HG03571 (cell line): ENCODE measurements around the gene ROBO4.

Experiments used
- ATAC-seq: cut with Tn5 transposase; IDR thresholded peaks from one replicate; pipeline ENCODE4 v1.9.1; 2021; ENCODE audit not compliant: unreplicated experiment

Gene ROBO4

DNA sequence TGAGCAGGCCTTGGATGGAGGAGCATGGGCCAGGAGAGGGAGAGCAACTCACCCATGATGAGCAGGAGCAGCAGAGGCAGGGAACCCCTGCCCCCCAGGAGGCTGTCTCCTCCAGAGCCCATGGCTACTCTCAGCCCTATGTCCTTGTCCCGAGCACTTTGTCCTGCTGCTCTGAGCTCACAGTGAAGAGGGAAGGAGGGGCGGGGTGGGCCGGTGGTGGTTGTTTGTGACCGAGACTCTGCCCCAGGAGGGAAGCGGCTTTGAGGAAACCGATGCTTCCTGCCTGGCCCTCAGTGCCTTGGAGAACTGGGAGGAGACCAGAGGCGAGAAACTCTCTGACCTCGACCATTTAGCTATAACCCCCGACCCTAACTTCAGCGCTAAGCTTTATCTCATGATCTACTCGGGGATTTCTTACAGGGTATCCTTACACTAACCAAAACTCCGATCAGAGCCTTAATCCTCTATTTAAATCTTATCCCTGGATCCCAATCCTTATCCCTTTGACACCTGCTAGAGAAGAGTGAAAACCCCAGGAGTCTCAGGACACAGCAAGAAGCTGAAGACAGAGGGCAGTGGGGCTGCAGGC lies at the start of gene ROBO4:
Gene ROBO4 (minus strand): TSS at position 192 of the 589 bp plus-strand sequence. CDS start 70 bp downstream, at position 122.
- ATAC-seq: no peak

DNA sequence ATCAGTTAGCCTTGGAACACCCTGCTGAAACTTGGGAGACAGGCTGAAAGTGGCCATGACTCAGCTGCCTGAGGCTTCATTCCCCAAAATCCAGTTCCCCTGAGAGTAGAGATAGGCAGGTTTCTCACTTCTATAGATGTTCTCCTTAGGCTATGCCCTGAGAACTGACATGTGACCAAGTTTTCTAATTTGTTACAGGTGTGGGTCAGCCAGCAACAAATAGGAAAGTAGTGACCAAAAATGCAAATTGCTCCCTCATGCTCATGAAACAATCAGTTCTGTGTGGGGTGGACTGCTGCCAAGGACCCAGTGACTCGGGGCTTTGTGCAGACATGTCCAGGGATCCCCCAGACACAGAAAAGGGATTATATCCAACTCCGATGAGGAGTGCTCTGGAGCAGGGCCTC lies 49.1 kb upstream of the ROBO4 start:
- no peak for ATAC-seq

DNA sequence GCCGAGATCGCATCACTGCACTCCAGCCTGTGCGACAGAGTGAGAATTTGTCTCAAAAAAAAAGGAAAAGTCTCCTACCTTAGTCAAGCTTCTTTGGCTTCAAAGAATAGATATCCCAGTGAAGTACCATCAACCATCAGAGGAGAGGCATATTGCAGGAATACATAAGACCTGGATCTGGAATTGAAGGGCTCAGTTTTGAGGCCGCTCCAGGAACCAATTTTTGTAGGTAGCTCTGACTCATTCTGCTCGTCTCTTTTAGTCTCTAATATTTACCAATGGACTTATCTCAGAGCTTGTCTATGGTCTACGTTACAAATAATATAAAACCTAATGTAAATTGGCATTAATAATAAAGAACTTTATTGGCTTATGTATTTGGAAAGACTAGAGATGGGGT lies 48.2 kb upstream of the ROBO4 start:
- ATAC-seq: no peak

DNA sequence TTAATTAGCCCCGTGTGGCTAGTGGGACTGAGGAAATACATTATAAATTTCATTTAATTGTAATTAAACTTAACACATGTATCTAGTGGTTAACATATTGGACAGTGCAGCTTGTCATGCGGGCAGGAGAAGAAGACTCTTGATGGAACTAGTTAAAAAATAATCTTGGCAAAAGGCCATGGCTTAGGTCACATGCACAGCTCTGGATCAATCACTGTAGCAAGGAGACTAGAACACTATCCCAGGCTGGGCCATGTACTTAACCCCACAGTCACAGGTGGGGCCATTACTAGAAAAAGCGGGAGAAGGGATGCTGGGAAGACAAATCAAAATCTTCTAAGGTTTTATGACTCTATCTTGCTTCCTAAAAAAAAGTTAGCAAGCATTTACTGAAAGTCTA lies 46.9 kb upstream of the ROBO4 start:
- no peak for ATAC-seq

DNA sequence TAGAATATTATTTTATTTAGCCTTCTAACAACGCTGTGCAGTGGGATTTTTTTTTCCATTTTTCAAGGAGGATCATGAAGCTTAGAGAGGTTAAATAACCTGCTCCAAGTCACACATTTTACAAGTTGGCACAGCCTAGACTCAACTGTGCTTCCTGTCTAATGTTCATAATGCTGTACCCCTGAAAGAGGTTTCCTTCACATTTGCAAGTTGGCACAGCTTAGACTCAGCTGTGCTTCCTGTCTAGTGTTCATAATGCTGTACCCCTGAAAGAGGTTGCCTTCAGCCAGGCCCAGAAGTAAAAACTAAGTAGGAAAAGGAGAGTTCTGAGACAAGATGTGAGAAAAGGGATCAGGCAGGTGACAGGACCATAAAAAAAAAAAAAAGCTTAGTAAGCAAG lies 46.1 kb upstream of the ROBO4 start:
- ATAC-seq: no peak

DNA sequence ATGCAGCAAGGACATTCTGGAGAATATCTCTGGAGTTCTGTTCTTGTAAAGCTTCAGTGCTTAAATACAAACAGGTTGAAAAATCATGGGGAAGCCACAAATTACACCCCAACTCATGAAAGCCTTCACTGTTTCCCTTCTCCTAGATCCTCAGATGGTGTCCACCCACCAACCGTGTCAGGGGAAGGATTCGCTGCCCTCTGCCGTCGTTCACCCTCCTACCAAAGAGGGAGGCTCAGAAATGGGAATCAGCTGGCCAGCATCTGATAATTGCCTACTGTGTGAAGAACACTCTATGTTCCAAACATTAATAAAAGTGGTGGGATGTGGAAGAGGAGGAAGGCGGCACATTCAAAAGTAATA lies 45.6 kb upstream of the ROBO4 start:
- ATAC-seq: no peak

DNA sequence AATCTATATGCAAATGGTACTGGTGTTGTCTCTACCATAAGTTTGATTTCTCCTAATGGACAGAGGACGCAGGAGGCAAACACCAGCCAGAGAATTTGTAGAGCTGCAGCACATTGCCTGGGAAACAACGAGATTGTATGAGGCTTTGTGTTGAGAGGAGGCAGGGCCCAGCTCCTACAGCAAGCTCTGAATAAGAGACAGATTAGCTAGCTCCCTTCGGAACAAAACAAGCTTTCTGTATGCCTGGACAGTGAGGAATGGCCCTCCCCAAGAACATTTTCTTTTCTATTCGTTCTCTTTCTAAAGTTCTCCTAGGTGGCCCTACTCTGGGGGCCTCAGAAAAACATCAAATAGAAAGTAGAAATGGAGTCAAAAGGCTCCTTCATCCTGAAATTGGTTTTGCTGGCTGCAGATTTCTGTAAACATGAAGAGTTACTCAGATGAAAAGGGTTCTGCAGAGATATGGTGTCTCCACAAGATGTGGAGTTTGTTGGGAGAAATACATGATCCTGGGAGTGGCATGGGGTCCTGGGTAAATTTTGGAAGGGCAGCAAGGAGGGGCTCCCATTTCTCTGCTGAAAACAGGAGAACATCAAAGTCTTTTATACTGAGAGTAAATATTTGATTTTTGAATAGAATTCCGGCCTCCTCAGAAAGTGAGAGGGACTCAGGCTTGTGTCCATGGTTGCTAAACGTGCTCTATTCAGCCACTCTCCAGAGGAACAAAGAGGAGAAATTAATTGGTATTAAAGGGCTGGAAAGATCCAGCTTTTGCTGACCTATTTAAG lies 45.0 kb upstream of the ROBO4 start:
- no peak for ATAC-seq

DNA sequence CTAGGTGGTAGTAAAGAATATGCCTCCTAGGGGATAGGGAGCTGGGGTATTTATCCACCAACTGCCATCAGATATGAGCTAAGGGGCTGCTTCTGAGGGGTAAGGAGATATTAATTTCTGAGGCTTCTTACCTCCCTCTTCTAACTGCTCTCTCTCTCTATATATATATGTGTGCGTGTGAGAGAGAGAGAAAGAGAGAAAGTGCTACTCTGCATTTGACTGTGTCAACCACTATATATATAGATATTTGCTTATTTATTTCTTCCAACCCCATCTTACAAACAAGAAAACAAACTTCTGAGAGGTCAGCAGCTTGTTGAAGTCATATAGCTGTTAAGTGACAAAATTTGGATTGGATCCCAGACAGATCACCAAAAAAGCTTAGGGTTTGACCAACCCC lies 44.0 kb upstream of the ROBO4 start:
- no peak for ATAC-seq

DNA sequence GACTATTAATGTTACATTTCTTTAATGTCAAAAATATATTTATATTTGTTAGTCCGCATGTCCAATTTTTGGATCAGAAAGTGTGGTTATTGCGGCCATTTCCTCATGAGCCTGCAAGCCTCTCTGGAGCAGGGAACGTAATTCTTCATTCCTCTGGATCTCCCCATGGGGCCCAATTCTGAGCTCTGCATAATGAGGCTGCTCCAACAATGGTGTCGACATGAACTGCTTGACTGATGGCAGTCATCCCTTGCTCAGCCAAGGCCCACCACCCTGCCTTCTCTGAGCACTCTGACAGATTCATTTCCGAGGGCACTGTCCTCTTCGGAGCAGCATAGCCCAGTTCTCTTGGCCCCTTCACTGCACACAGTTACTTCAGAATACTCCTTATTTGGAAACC lies 41.3 kb upstream of the ROBO4 start:
- no peak for ATAC-seq

DNA sequence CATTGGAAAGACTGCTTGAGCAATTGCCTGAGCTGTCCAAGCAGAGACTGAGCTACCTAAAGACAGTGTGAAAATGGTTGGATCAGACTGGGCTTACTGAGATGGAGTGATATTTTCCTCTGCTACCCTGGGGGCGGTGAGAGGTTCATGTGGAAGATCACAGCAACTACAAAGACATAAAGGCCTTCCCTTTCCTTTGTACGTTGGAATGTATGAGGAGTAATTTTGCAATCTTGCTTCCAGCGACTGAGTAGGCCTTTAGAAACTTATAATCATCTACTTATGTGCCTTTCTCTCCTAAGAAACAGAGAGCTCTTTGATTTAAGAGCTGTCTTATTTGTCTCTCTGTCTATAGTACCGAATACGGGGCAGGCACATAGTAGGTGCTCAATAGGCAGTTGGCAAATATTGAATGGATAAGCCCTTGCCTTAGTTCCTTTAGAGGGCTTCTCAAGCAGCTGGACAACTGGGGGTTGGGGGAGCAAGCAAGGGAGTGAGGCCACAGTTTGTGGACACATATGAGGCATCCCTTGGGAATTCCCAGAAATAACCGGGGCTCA lies 40.6 kb upstream of the ROBO4 start:
- ATAC-seq: no peak

DNA sequence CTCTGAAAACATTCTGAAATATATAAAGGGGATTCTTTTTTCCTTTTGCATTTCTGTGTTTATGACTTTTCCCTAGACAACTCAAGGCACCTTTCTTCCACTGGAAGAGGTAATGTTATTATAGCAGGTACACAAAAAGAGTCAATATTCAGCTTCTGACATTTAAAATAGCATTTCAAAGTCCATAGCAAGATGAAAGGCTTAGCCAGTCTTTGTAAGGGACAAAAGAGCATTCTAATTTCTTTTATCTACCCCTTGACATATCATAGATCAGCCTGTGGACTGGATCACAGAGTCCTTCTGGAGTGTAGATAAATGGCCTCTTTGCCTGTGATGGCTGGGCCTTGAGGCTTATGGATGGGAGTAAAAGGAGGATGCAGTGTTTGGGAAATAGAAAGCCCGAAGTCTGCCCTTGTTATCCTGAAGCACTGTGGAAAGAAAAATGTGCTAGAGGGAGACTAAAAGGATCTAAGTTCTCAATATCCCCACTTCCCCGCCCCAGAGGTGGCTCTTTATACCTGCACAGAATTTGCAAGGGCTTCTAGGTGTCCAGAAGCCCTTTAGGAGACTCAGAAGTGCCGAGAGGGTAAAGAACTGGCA lies 39.8 kb upstream of the ROBO4 start:
- no peak for ATAC-seq

DNA sequence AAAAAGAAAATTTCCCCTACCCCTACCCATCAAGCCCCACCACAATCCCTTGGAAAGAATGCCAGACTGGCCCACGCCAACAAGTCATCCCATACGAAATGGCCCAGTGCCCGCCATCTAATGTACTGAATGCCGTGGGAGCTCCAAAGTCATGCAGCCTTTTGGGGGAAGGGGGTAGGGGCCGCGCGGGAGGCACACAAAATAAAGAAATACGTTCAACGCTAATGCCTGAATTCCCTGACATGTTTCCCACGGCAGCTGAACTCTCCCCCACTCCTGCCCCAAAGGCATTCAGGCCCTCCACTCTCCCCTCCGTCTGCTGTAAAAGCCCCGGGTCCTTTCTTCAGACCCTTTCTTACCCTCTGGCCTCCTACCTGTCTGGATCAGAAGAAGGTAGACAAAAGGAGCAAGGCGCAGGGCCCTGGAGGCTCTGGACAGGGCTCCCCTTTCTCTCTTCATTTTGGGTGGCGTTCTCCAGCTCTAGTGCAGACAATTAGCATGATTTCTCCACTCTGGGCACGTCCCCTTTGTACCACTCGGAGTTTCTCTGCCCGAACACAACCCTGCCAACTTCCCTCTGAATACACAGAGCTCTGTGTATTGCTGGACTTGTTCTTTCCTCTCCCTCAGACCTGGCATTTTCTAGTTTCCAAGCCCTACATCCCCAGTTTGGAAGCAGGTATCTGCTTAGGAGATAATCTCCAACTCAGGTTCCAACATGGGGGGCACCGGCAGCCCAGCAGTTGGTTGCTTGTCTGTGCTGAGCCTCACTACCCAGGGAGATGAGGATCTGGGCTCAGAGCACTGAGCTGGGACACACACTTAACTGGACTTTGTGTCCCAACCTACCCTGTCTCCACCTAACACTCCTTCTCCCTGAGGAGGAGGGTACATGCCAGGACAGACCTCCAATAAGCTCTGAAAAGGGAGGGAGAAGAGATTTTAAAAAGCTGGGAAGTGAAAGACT lies 38.2 kb upstream of the ROBO4 start, which contains the start of gene HEPACAM:
Gene HEPACAM (minus strand): TSS at position 500 of the 967 bp plus-strand sequence. CDS start 41 bp downstream, at position 459.
- ATAC-seq: no peak

DNA sequence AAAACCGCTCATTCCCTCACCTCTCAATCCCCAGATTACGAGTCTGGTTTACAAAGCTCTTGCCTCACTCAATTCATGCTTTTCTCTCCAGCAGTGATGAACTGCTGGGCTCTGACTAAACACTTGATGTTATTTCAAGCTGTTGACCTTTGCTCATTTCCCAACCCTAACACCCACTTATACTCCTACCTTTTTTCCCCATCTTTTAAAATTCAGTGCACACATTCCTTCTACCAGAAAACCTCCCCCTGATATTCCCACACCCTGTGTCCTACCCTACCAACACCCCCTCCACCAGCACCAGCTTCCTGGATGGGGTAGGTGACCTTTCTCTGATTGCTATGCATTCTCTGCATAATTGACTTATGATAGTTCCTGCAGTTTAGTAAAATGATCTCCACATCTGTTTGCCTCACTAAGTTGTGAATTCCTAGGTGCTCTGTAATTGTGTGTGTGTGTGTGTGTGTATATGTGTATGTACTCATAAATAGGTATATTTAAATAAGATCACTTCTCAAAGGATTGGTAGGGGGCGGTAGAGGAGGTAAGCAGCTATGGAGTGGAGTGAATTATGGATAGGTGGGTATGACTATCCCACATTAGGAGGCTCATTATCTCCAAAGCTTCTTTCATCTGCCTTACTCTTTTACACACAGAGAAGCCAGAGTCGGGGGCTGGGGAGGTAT lies 37.3 kb upstream of the ROBO4 start:
- ATAC-seq: no peak

DNA sequence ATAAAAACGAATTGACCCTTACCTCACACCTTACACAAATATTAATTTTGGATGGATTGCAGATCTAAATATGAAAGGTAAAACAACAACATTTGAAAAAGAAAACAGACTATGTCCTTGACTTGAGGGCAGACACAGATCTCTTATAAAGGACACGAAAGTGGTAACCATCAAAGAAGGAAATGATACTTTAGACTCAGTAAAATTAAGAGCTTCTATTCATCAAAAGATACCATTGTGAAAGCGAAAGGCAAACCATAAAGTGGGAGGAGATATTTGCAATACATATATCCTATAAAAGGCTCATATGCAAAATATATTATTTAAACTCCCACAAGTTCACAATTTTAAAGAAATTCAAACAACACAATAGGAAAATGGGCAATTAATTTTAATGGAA lies 33.1 kb upstream of the ROBO4 start:
- peak; percentile 85 for ATAC-seq

DNA sequence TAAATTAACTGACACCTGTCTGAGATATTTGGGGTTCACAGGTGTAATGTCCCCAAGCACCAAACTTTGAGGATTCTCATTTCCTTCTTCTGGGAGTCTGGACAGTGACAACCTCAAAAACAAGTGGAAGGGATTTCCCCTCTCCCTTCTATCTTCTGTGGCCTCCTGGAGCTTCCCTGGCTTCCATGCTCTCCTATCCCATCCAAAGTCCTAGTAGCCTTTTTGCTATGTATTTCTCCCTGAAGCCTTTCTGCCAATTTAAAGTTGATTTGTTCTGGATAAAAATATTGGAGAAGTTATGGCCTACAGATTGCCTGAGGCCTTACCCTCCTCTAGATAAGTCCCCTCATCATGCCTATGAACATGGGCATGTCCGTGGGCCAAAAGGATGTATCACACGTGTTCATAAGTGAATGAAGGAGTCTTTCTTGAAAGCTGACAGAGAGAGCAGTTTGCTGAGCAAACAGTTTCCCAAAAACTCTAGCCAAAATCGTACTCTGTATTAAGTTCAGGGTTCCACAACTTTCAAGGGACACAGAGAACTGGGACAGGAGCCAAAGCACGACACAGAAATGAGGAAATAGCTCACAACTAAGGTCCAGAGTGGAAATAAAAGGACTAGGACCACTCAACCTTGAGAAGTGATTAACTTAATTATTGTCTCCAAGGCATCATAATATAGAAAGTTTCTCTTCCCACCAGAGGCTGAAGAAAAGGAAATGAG lies 31.4 kb upstream of the ROBO4 start:
- ATAC-seq: no peak

DNA sequence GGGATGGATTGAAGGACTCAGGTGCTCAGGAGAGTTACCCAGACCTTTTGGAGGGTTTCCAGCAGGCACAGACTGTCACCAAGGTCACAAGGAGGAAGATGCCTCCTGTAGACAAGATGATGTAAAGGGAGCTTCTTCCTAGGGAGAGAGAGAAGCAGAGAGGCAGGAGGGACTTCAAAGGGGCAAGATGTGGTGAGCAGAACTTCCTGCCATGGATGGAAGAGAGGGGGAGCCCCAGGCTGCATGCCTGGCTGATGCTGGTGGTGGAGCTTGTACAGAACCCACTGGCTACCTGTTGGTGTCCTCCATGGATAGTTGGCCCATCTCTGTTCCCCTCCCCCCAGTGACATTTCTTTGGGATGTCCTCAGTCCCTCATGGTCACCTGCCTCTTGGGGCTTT lies 25.6 kb upstream of the ROBO4 start:
- ATAC-seq: no peak

DNA sequence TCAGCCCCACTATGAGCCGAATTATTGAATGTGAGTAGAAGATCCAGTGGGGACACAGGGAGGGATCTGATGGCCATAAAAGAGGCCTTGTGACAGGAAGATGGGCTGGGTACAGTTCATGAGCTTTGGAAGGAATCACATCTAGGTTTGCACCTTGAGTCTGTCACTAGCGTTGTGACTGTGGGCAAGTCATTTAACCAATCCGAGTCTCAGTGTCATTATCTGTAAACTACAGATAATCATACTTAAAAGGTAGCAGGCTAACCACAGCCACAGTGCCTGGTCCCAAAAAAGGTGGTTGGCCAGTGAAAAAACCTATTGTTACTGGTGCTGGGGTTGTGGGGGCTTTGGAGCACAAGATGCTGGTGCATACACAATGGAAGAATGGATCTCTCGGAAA lies 25.2 kb upstream of the ROBO4 start:
- no peak for ATAC-seq

DNA sequence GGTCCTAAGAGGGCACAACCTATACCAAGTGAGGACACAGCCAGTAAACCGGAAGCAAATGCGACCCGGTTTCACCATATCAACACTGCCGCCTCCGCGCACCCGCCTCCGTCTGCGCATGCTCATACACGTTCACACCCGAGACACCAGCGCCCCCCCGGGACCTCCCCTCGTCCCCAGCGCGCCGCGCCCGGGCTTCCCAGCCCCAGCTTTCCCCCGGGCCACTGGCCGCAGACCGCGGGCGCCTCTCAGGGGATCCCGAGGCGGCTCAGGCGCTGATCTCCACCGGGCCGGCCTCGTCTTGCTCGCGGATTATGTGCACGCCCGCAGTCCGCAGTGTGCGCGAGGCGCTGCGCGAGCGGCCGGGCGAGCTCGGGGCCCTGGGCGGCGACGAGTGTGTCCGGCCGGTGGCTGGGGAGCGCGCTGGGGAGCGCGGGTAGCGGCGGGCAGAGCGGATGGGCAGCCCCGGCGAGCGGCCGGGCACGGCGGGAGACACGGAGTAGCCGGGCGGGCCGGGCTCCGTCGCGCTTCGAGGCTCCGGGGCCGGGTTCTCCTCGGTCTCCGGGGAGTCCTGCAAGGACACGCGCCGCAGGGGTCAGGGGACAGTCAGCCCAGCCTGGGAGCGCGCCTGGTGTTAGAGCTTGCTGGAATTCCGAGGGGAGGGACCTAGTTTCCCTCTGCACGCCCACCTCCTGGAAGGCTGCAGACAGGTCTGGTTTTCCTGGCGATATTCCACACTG lies 23.4 kb upstream of the ROBO4 start:
- ATAC-seq: no peak

DNA sequence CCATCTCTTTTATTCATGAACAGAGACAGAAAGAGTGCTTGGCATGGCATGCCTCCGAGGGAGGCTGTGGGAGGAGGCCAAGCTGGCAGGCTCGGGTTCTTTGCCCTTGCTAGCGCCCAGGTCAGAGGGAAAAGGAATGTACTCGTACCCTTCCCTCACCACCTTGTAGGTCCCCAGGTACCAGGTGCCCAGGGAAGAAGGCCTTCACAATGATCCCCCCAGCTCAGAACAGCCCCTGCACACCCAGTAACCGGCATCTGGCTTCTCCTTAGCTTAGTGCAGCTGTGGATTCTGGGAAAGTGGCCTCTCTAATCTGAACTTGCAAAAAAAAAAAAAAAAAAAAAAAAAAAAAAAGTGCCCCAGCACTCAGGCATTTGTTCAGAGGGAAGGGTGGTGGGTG lies 22.7 kb upstream of the ROBO4 start:
- ATAC-seq: no peak
